GM18499 (cell line): ENCODE results near the gene CNTNAP1.

Experiments
- ATAC-seq: cut with Tn5 transposase; IDR thresholded peaks from one replicate; pipeline ENCODE4 v1.9.1; 2021; ENCODE audit warnings: moderate number of reproducible peaks; ENCODE audit not compliant: insufficient read depth, unreplicated experiment

Gene CNTNAP1

DNA sequence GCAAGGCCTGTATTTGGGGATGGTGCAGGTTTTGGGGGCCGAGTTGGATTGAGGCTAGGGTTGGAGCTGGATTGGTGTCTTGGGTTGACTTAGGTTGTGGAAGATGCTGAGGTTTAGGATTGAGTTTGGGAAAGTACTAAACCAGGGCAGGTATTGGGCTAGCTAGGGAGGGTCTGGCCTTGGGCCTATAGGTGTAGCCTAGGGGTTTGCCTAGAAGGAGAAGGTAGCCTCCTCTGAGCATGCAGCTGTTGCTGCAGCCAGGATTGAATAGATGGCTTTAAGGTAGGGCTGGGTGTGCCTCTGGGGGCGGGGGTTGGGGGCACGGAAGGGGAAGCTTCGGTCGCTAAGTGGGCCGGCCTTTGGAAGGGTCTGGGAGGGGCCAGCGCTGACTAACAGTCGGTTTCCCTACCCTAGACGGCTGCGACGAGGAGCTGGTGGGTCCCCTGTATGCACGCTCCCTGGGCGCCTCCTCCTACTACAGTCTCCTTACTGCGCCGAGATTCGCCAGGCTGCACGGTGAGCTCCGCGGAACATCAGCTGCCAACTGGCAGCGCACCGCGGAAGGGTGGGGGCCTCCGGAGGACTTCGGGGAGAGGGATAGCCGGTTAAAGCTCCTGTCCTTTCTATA is 1.2 kb downstream of the CNTNAP1 start:
- no peak for ATAC-seq

DNA sequence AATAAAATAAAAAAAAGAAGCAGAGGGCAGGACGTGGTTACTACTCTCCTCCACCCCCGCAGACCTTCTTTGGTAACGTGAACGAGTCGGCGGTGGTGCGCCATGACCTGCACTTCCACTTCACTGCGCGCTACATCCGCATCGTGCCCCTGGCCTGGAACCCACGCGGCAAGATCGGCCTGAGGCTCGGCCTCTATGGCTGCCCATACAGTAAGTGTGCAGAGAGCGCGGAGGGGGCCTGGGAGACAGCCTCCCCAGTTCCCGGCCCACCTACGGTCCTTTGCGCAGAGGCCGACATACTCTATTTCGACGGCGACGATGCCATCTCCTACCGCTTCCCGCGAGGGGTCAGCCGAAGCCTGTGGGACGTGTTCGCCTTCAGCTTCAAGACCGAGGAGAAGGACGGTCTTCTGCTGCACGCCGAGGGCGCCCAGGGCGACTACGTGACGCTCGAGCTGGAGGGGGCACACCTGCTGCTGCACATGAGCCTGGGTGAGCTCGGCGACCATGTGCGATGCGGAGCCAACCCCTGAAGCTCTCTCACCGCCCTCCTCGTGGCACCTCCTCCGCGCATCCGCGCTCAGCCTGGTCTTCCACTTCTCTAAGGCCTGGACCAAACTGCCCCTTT is 2.7 kb downstream of the CNTNAP1 start:
- no peak for ATAC-seq

DNA sequence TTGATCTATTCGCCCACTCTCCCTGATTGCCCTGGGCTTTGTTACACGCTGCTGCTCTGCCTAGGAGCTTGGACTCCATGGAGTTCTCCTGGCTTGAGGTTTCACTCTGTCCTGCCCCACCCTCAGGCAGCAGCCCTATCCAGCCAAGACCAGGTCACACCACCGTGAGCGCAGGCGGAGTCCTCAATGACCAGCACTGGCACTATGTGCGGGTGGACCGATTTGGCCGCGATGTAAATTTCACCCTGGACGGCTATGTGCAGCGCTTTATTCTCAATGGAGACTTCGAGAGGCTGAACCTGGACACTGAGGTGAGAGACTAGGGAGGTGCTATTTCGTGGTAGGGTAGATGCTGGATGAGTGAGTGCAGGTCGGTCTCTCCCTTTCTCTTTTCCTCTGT is 3.5 kb downstream of the CNTNAP1 start:
- no peak for ATAC-seq

DNA sequence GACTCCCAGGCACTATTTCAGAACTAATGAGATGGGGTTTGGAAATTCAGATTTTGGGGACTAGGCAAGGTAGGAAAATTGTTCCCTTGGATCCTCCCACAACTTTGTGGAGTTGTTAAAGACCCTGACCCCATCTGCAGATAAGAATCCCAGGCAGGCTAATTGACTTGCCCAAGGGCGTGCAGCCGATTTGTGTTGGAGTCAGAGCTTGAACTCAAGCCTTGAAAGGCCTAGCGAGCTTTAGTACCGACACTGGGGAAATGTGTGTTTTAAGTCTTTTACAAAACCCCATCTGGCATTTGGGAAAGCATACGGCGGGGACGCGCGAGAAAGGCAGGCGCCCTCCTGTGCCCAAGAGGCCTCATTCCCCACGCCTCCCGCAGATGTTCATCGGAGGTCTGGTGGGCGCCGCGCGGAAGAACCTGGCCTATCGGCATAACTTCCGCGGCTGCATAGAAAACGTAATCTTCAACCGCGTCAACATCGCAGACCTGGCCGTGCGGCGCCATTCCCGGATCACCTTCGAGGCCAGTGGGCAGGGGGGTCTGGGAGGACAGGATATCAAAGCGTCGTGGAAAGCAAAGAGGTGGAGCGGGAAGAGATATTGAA is 4.3 kb downstream of the CNTNAP1 start:
- no peak for ATAC-seq

DNA sequence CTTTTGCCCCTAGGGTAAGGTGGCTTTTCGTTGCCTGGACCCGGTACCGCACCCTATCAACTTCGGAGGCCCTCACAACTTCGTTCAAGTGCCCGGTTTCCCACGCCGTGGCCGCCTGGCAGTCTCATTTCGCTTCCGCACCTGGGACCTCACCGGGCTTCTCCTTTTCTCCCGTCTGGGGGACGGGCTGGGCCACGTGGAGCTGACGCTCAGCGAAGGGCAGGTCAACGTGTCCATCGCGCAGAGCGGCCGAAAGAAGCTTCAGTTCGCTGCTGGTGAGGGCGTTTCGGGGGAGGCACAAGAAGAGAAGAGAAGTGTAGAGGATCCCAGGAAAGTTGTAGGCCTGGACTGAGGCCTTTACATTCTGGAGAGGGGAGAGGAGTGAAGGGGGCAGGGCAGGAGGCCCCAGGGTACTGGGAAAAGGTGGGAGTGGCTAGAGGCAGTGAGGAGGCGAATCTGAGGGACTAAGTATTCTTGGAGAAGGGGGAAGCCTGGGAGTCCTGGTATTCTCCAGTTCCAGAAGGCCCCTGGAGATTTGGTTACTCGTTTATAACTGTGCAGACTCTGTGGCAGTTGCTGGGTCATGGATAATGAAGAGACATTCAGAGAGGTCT is 5.5 kb downstream of the CNTNAP1 start:
- ATAC-seq: no peak

DNA sequence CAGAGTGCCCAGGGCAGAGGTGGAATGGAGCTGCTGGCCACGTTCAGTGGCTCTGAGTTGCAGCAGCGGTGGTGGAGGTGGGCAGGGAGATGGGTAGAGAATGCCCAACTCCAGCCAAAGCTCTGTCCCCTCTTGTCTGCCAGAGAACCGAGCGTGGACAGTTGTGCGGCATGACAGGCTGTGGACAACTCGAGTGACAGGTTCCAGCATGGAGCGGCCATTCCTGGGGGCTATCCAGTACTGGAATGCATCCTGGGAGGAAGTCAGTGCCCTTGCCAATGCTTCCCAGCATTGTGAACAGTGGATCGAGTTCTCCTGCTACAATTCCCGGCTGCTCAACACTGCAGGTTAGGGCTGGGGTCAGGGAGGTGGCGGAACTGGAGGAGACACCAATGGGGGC is 8.3 kb downstream of the CNTNAP1 start:
- ATAC-seq: no peak

DNA sequence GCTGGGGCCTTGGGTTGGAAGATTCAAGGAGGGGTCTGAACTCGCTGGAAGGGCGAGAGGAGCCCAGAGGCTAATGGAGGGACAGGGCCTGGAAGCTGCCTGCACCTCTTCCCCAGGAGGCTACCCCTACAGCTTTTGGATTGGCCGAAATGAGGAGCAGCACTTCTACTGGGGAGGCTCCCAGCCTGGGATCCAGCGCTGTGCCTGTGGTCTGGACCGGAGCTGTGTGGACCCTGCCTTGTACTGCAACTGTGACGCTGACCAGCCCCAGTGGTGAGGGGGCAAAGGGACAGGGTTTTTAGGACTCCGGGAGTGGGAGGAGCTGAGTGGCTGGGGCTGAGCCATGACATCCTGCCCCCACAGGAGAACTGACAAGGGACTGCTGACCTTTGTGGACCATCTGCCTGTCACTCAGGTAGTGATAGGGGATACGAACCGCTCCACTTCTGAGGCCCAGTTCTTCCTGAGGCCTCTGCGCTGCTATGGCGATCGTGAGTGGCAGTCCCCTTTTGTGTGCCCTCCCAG is 8.8 kb downstream of the CNTNAP1 start:
- no peak for ATAC-seq

DNA sequence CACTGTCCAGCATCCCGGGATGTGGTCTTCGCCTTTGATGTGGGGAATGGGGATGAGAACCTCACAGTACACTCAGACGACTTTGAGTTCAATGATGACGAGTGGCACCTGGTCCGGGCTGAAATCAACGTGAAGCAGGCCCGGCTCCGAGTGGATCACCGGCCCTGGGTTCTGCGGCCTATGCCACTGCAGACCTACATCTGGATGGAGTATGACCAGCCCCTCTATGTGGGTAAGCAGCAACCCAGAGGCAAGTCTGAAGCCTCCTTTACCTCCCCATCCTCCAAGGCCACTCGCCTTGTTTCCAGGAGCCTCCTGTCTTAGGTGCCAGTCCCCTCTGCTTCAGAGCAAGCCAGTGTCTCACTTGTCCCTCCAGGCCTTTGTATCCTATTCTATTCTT is 10.2 kb downstream of the CNTNAP1 start:
- no peak for ATAC-seq

DNA sequence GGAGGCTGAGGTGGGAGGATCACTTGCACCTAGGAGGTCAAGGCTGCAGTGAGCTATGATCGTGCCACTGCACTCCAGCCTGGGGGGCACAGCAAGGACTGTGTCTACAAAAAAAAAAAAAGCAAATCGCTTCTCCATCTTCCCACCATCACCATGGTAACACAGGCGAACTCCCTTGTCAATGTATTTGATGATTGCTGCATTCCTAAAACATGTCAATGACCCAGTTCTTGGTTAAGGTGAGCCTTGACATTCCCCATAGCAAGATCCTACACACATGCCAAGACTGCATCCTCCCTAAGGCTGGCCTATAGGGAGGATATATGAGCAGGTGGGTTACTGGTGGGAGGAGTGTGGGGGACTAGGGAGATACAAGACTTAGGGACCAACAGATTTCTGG is 12.2 kb downstream of the CNTNAP1 start:
- ATAC-seq: no peak

DNA sequence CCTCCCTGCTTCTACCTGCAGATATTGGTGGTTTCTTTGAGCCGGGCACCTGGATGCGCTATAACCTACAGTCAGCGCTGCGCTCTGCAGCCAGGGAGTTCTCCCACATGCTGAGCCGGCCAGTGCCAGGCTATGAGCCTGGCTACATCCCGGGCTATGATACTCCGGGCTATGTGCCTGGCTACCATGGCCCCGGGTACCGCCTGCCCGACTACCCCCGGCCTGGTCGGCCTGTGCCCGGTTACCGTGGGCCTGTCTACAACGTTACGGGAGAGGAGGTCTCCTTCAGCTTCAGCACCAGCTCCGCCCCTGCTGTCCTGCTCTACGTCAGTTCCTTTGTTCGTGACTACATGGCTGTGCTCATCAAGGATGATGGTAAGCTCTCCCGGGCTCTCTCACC is 13.2 kb downstream of the CNTNAP1 start:
- ATAC-seq: no peak

DNA sequence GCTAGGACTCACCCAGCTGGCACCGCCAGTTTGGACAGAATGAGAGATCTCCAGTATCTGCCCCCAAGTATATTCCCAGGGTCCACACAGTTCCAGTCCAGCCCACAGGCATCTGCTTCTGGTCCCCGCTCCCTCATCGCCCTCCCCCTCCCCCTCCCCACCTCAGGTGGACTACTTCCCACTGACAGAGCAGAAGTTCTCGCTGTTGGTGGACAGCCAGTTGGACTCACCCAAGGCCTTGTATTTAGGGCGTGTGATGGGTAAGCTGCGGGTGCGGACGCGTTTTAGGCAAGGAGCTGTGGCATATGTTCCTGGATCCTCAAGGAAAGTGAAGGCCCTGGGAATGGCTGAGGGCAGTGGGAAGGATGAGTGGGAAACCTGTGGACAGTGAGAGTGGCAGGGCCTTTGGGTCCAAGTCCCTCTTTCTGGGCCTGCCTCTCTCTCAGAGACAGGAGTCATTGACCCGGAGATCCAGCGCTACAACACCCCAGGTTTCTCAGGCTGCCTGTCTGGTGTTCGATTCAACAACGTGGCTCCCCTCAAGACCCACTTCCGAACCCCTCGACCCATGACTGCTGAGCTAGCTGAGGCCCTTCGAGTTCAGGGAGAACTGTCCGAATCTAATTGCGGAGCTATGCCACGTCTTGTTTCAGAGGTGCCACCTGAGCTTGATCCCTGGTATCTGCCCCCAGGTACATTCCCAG is 14.9 kb downstream of the CNTNAP1 start:
- ATAC-seq: no peak

DNA sequence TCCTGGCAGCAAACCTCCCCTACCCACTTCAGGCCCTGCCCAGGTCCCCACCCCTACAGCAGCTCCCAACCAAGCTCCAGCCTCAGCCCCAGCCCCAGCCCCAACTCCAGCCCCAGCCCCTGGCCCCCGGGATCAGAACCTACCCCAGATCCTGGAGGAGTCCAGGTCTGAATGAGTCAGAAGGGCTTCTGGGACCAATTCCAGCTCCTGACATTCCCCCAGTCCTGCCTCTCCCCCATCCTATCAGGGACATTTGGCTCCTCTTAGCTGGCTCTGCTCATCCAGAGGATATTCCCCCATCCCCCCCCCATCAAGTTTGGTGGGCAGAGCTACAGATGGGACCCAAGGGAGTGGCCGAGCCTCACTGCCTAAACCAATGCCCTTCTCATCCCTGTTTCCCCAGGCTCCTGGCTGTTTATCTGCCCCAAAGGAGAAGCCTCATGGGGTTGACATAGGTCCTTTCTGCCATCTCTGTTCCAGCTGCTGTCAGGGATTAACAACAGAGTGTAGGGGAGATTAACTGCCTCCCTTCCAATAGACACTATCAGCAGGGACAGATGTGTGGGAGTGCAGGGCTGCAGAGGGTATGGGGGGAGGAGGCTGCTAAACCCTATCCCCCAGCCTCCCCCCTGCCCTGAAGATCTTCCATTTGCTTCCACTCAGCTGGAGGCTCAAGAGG is 16.5 kb downstream of the CNTNAP1 start:
- ATAC-seq: no peak

DNA sequence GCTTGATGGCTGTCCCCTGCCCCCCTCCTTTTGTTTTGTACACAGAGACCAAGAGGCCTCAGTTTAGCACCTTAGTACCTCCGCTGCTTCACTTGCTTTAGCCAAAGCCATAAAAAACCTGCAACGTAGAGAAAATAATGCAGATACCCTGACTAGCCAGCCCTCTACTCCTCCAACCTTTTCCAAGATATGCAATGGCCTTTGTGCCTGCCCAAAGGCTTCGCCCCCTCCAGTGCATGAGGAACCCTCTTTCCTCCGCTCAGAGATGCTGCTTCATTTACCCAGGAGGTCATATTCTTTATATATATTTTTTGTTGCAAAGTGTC is 17.0 kb downstream of the CNTNAP1 start:
- no peak for ATAC-seq

DNA sequence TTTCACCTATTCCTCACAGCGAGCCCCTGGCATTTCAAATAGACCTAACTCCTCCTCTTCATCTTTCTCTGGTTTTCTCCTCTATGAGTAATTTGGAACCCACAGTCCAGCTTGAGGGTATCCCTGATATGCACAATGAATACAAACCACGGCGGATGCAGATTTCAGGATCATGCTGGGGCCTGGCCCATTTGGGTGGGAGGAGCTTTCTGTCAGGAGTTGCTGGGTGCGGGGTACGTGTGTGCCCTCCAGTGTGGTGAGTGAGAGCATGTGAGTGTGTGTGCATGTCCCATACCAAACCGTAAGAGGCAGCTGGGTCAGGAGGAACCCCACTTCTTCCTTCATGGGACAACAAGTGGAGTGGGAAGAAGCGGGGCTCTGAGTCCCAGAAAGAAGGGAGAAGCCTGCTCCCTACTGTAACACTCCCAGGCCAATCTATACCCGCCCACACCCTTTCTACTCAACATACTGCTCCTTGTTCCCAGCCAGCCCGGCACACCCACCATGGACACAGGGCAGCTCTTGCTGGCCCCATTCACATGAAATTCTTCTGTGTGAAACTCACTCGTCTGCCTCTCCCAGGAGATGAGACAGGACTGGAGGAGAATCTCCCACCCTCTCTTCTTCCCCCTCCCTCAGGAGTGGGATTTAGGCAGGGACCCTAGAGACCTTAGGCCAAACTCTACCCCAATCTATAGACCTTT is 18.4 kb downstream of the CNTNAP1 start:
- no peak for ATAC-seq

DNA sequence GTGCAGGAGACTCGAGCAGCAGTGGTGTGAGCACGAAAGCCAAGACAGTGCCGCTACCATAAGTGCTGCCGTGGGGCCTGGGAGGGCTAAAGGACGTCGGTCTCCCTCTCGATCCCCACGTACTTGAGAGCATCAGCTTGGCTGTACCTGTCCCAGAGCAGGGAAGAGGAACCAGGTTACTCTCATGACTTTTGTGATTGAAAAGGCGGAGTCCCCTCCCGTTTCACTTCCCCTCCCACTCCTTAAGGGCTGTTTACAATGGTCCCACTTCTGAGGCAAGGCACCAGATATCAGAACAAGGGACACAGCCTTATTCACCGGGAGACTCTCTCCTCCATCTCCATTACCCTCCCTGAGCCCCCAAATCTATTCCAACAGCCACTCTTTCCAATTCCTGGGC is 20.1 kb downstream of the CNTNAP1 start:
- no peak for ATAC-seq

DNA sequence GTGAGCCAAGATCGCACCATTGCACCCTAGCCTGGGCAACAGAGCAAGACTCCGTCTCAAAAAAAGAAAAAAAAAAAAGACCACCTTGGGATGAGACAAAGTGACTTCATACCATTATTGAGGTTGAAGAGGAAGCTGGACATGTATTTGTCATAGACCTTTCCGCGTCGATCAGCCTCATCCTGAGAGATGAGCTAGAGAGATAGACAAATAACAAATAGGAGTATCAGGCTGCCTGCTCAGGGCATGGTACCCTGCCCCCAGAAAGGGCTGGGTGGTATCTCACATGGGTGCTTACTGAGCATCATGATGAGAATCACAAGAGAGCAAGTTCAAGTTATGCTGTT is 22.1 kb downstream of the CNTNAP1 start:
- peak; percentile 13 for ATAC-seq

DNA sequence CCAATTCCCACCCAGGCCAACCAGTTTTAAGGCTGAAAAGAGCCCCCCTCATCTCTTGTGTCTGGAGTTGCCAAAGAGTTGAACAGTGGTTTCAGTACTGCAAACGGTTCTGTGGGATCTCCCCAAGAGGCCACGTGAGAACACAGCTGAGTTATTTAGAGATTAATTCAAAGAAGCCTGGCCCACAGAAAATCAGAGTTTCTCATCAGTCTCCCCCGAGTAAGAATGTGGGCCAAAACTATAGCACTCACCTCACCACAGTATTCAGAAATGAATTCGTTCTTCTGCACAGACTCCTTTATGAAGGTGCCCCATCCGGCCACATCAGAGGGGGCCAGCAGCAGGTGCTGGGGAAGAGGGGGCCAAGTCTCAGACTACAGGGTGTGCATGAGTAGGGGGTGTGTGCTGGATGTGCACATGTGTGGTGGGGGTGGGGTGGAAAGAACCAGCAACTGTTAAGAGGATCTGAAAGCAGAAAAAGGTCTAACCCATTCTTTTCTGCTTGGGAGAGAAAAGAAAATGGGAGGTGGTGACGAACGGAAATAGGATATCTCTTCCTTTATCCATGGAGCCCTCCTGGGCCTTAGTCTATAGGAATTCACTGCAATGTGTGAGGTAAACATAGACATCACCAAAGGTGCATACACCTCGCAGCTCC is 22.6 kb downstream of the CNTNAP1 start:
- ATAC-seq: peak; percentile 56

DNA sequence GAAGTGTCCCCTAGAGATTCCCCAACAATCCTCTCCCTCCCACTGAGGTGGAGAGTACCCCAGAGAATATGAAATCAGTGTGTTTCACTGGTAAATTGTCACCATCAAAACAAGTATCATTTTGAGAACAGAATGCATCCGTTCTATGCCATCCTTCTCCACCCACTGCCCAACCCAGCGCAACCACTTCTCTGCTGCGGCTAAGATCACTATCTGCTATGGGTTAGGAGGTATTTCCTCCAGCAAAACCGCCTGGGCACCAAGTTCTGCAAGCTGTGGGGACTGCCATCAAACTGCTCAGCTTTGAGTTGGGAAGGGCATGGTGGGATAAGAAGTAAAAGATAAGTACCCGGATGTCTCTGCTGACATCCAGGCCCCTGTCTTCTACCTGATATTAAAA is 24.4 kb downstream of the CNTNAP1 start:
- no peak for ATAC-seq

DNA sequence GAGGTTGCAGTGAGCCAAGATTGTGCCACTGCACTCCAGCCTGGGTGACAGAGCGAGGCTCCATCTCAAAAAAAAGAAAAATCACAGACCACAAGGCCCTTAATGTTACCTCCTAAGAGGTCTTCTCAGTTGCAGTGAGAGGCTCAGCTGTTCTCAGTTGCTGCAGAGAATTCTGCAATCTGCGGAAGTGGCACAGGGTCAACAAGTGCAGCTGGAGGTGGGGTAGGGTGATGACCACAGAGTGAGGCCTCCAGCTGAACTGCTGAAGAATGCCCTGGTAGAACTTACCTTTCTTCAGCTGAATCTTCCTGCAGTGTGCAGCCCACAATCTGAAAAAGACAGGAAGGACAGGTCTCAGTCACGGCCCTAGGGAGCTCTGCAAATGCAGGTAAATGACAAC is 26.3 kb downstream of the CNTNAP1 start:
- no peak for ATAC-seq
